Measurements from ENCODE around the gene SEPTIN10. TPM values are rescaled to one million over a fixed set of nuclear protein-coding genes. Genes with fewer than 3 reads are reported as not detected.

The SEPTIN10 gene
- polyA plus RNA-seq, 3 donors, result 97.8 to 108 (median 103) TPM

- no peak for DNase-seq
Measured at GRCh38 chr2:109527079-109527478, 86.7 kb downstream of the SEPTIN10 start.

- DNase-seq, result no peak
Measured at GRCh38 chr2:109526442-109526970, 87.3 kb downstream of the SEPTIN10 start.

GRCh38 chr2:109525836-109526235 lies 87.9 kb downstream of the SEPTIN10 start:
- no peak for DNase-seq

GRCh38 chr2:109523536-109524361 lies 90.0 kb downstream of the SEPTIN10 start:
- DNase-seq, result no peak

GRCh38 chr2:109523121-109523520 lies 90.6 kb downstream of the SEPTIN10 start:
- DNase-seq, result no peak

GRCh38 chr2:109522063-109522374 lies 91.7 kb downstream of the SEPTIN10 start:
- no peak for DNase-seq

- no peak for DNase-seq
Measured at GRCh38 chr2:109521233-109522062, 92.3 kb downstream of the SEPTIN10 start.

- no peak for DNase-seq
Measured at GRCh38 chr2:109519513-109519912, 94.3 kb downstream of the SEPTIN10 start.

- DNase-seq, result no peak
Measured at GRCh38 chr2:109517118-109517889, 96.5 kb downstream of the SEPTIN10 start.

- no peak for DNase-seq
Measured at GRCh38 chr2:109516445-109517117, 97.2 kb downstream of the SEPTIN10 start.

- DNase-seq, result no peak
Measured at GRCh38 chr2:109514857-109515256, 98.9 kb downstream of the SEPTIN10 start.

GRCh38 chr2:109513749-109514588 lies 99.8 kb downstream of the SEPTIN10 start:
- DNase-seq, result no peak

GRCh38 chr2:109513230-109513629 lies 100.5 kb downstream of the SEPTIN10 start:
- DNase-seq, result no peak

- DNase-seq, result no peak
Measured at GRCh38 chr2:109512076-109512475, 101.7 kb downstream of the SEPTIN10 start.

- no peak for DNase-seq
Measured at GRCh38 chr2:109511168-109511567, 102.6 kb downstream of the SEPTIN10 start.

- peak; percentile 68 for DNase-seq
Measured at GRCh38 chr2:109510136-109511028, 103.4 kb downstream of the SEPTIN10 start.

- no peak for DNase-seq
Measured at GRCh38 chr2:109508556-109508955, 105.2 kb downstream of the SEPTIN10 start.

- no peak for DNase-seq
Measured at GRCh38 chr2:109507828-109508227, 105.9 kb downstream of the SEPTIN10 start.

GRCh38 chr2:109507217-109507616 lies 106.5 kb downstream of the SEPTIN10 start:
- peak; percentile 36 for DNase-seq
